GM19372 (cell line): Measurements from ENCODE around the gene SLC16A9.
"Not testable (repeated sequence)": the region's sequence is repeated elsewhere in the genome, so short reads cannot be mapped to it uniquely, and the experiment has no call there.

Experiments
- ATAC-seq: cut with Tn5 transposase; IDR thresholded peaks from one replicate; pipeline ENCODE4 v1.9.1; 2021; ENCODE audit warnings: mild to moderate bottlenecking, low read depth, moderate library complexity; ENCODE audit not compliant: unreplicated experiment

SLC16A9 gene

GRCh38 chr10:59709395-59710125, at the start of gene SLC16A9:
Gene SLC16A9, minus strand, starts transcription at chr10:59709850. Its CDS starts 25,559 bp downstream, at chr10:59684291.
- ATAC-seq, result peak; percentile 85

GRCh38 chr10:59757966-59758365, 48.3 kb upstream of the SLC16A9 start:
- ATAC-seq, result no peak

GRCh38 chr10:59754951-59755350, 45.3 kb upstream of the SLC16A9 start:
- no peak for ATAC-seq

- ATAC-seq, result no peak
These were observed 43.6 kb upstream of the SLC16A9 start, which contains the start of gene MRLN for GRCh38 chr10:59753267-59753666. Gene MRLN, minus strand, starts transcription at chr10:59753455.

GRCh38 chr10:59752278-59752940, 42.8 kb upstream of the SLC16A9 start:
- no peak for ATAC-seq

- no peak for ATAC-seq
These were observed 40.7 kb upstream of the SLC16A9 start for GRCh38 chr10:59750155-59750945.

- no peak for ATAC-seq
These were observed 39.2 kb upstream of the SLC16A9 start for GRCh38 chr10:59748834-59749233.

- ATAC-seq, result no peak
These were observed 35.6 kb upstream of the SLC16A9 start for GRCh38 chr10:59745163-59745650.

- ATAC-seq, result not testable (repeated sequence)
These were observed 35.1 kb upstream of the SLC16A9 start for GRCh38 chr10:59744762-59745161.

GRCh38 chr10:59744156-59744555, 34.5 kb upstream of the SLC16A9 start:
- not testable (repeated sequence) for ATAC-seq

GRCh38 chr10:59741583-59741982, 31.9 kb upstream of the SLC16A9 start:
- no peak for ATAC-seq

- no peak for ATAC-seq
These were observed 31.4 kb upstream of the SLC16A9 start for GRCh38 chr10:59741048-59741447.

GRCh38 chr10:59736749-59737148, 27.1 kb upstream of the SLC16A9 start:
- no peak for ATAC-seq

- ATAC-seq, result no peak
These were observed 25.6 kb upstream of the SLC16A9 start for GRCh38 chr10:59735296-59735695.

GRCh38 chr10:59734014-59734462, 24.4 kb upstream of the SLC16A9 start:
- no peak for ATAC-seq

GRCh38 chr10:59733321-59734013, 23.8 kb upstream of the SLC16A9 start:
- not testable (repeated sequence) for ATAC-seq

GRCh38 chr10:59732849-59733248, 23.2 kb upstream of the SLC16A9 start:
- not testable (repeated sequence) for ATAC-seq

- ATAC-seq, result not testable (repeated sequence)
These were observed 19.5 kb upstream of the SLC16A9 start for GRCh38 chr10:59729167-59729566.

GRCh38 chr10:59724098-59724938, 14.7 kb upstream of the SLC16A9 start:
- no peak for ATAC-seq
